HepG2 (cell line): ENCODE results near the gene NOTCH4. TPM values are rescaled to one million over a fixed set of nuclear protein-coding genes. Genes with fewer than 3 reads are reported as not detected.

Experiments
- KAT8 ChIP-seq: IDR thresholded peaks from 2 replicates; pipeline ENCODE4 v1.6.1; 2016; ENCODE audit warnings: missing genetic modification reagents, missing compliant biosample characterization
- KDM2A ChIP-seq: sonication (generic); formaldehyde crosslinking; IDR thresholded peaks from 2 replicates; pipeline ENCODE4 v1.4.0; 2020; ENCODE audit warnings: low read depth, missing genetic modification reagents, borderline replicate concordance
- MED1 ChIP-seq: sonication (generic); formaldehyde crosslinking; IDR thresholded peaks from 2 replicates; pipeline ENCODE4 v1.4.0; 2020; ENCODE audit warnings: missing genetic modification reagents
- MXD4 ChIP-seq: IDR thresholded peaks from 2 replicates; pipeline ENCODE4 v1.6.1; 2016; ENCODE audit warnings: mild to moderate bottlenecking, missing biosample characterization, missing genetic modification reagents
- NAIF1 ChIP-seq: sonication (generic); formaldehyde crosslinking; IDR thresholded peaks from 2 replicates; pipeline ENCODE4 v1.5.0; 2020; ENCODE audit warnings: mild to moderate bottlenecking, missing genetic modification reagents, borderline replicate concordance
- NCOA1 ChIP-seq: sonication (generic); formaldehyde crosslinking; IDR thresholded peaks from 2 replicates; pipeline ENCODE4 v1.9.0; 2021; ENCODE audit warnings: missing genetic modification reagents
- POLR2AphosphoS5 ChIP-seq: IDR thresholded peaks from 2 replicates; pipeline ENCODE4 v1.6.1; 2012; ENCODE audit warnings: low read depth, low read length
- PRMT3 ChIP-seq: sonication (generic); formaldehyde crosslinking; IDR thresholded peaks from 2 replicates; pipeline ENCODE4 v1.8.1; 2022; ENCODE audit warnings: low read depth, mild to moderate bottlenecking, moderate library complexity, missing genetic modification reagents, borderline replicate concordance
- RELA ChIP-seq: sonication (generic); formaldehyde crosslinking; IDR thresholded peaks from 2 replicates; pipeline ENCODE4 v1.4.0; 2020; ENCODE audit warnings: missing genetic modification reagents
- SYNCRIP ChIP-seq: fragments of 200-400 bp; formaldehyde crosslinking; IDR thresholded peaks from 2 replicates; pipeline ENCODE4 v1.6.1; 2018; ENCODE audit warnings: mild to moderate bottlenecking, low read depth, low read length; ENCODE audit not compliant: insufficient read depth
- TEAD3 ChIP-seq: optimal IDR thresholded peaks from 2 replicates; pipeline ENCODE3; 2016; ENCODE audit warnings: borderline replicate concordance
- ZNF180 ChIP-seq: sonication (generic); formaldehyde crosslinking; IDR thresholded peaks from 2 replicates; pipeline ENCODE4 v1.4.0; 2020; ENCODE audit warnings: low read depth, missing genetic modification reagents, borderline replicate concordance
- ZNF44 ChIP-seq: sonication (generic); formaldehyde crosslinking; IDR thresholded peaks from 2 replicates; pipeline ENCODE4 v1.5.1; 2020; ENCODE audit warnings: mild to moderate bottlenecking, missing genetic modification reagents
- ZNF598 ChIP-seq: sonication (generic); formaldehyde crosslinking; IDR thresholded peaks from 2 replicates; pipeline ENCODE4 v1.5.1; 2020; ENCODE audit warnings: mild to moderate bottlenecking, missing genetic modification reagents, borderline replicate concordance
- ZNF614 ChIP-seq: IDR thresholded peaks from 2 replicates; pipeline ENCODE4 v1.6.1; 2018; ENCODE audit warnings: missing biosample characterization, missing genetic modification reagents, inconsistent platforms, borderline replicate concordance
- ZNF703 ChIP-seq: sonication (generic); formaldehyde crosslinking; IDR thresholded peaks from 2 replicates; pipeline ENCODE4 v1.5.1; 2020; ENCODE audit warnings: missing genetic modification reagents, mild to moderate bottlenecking, moderate library complexity, borderline replicate concordance
- ZNF773 ChIP-seq: sonication (generic); formaldehyde crosslinking; IDR thresholded peaks from 2 replicates; pipeline ENCODE4 v1.4.0; 2020; ENCODE audit warnings: missing genetic modification reagents, borderline replicate concordance
- polyA plus RNA-seq, 8 experiments: library from polyadenylated mRNA; depleted of rRNA in 3 of 8; stranded (reverse) in 7 of 8; unstranded in 1 of 8; fragments of >200 nt; fragmentation: Illumina TruSeq in 4 of 8; extraction: Trizol in 4 of 8; gene quantifications; 2 replicates each; pipeline versions ENCODE4 v1.2.1 to v1.2.3, GENCODE V29; 2011 to 2016; ENCODE audit warnings: low read depth in 4 of 8, missing spikeins in 1 of 8, mixed read lengths in 1 of 8; ENCODE audit not compliant: insufficient read depth in 1 of 8
- total RNA-seq, 5 experiments: library from RNA; depleted of rRNA; stranded (reverse); fragments of >200 nt; fragmentation: Illumina TruSeq; extraction: Trizol; gene quantifications; 2 replicates each; pipeline ENCODE4 v1.2.3, GENCODE V29; 2016; ENCODE audit warnings: low read depth in 1 of 5
- TF ChIP-seq, protein P1 (sequence below), 2 experiments: sonication (generic) in 1 of 2; formaldehyde crosslinking in 1 of 2; IDR thresholded peaks; 2 replicates each; pipeline versions ENCODE4 v1.6.1 to v1.9.0; 2014 to 2022; ENCODE audit warnings: antibody characterized with exemption in 1 of 2, borderline replicate concordance in 1 of 2, inconsistent platforms in 1 of 2, low read depth in 1 of 2, missing genetic modification reagents in 1 of 2
- TF ChIP-seq, protein P2 (sequence below): sonication (generic); formaldehyde crosslinking; IDR thresholded peaks from 2 replicates; pipeline ENCODE4 v1.8.0; 2022; ENCODE audit warnings: mild to moderate bottlenecking, missing genetic modification reagents; ENCODE audit not compliant: insufficient replicate concordance

The NOTCH4 gene
- total and polyA plus RNA-seq, 2 of the 13 experiments (the other 11 are each of a cell fraction or from before 2014, with no cell fraction given): 0.51 to 0.83 TPM

GRCh38 chr6:32195902-32196681, 27.8 kb downstream of the NOTCH4 start (continued):
- TF ChIP-seq, protein P1, sequence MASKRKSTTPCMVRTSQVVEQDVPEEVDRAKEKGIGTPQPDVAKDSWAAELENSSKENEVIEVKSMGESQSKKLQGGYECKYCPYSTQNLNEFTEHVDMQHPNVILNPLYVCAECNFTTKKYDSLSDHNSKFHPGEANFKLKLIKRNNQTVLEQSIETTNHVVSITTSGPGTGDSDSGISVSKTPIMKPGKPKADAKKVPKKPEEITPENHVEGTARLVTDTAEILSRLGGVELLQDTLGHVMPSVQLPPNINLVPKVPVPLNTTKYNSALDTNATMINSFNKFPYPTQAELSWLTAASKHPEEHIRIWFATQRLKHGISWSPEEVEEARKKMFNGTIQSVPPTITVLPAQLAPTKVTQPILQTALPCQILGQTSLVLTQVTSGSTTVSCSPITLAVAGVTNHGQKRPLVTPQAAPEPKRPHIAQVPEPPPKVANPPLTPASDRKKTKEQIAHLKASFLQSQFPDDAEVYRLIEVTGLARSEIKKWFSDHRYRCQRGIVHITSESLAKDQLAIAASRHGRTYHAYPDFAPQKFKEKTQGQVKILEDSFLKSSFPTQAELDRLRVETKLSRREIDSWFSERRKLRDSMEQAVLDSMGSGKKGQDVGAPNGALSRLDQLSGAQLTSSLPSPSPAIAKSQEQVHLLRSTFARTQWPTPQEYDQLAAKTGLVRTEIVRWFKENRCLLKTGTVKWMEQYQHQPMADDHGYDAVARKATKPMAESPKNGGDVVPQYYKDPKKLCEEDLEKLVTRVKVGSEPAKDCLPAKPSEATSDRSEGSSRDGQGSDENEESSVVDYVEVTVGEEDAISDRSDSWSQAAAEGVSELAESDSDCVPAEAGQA (IDR thresholded peaks at IDR 0.05; ENCODE audit: low read depth): peak; percentile 84
- TF ChIP-seq, protein P1 (CRISPR knock-in tag; IDR thresholded peaks at IDR 0.05; ENCODE audit: borderline replicate concordance): 0 out of 2 replicates have a peak, but pooled peaks have one; percentile 64
- TF ChIP-seq MXD4 (CRISPR knock-in tag) (peak; percentile 91), NCOA1 (CRISPR knock-in tag) (no peak; the same call in 1 of the 2 replicates), KAT8 (CRISPR knock-in tag) (peak; percentile 84), KDM2A (CRISPR knock-in tag) (peak; percentile 93), RELA (CRISPR knock-in tag) (0 out of 2 replicates have a peak, but pooled peaks have one; percentile 3), PRMT3 (CRISPR knock-in tag) (no peak), ZNF180 (CRISPR knock-in tag) (peak; percentile 4; the same call in 1 of the 2 replicates), TEAD3 (no peak), SYNCRIP (no peak), ZNF614 (CRISPR knock-in tag) (0 out of 2 replicates have a peak, but pooled peaks have one; percentile 5), MED1 (peak; percentile 72; the same call in 1 of the 2 replicates), POLR2AphosphoS5 (peak; percentile 96), ZNF703 (CRISPR knock-in tag) (no peak), ZNF598 (CRISPR knock-in tag) (peak; percentile 92), ZNF44 (CRISPR knock-in tag) (peak; percentile 85), ZNF773 (CRISPR knock-in tag) (peak; percentile 18; the same call in 1 of the 2 replicates), NAIF1 (CRISPR knock-in tag) (no peak; the same call in 1 of the 2 replicates)
- TF ChIP-seq, protein P2, sequence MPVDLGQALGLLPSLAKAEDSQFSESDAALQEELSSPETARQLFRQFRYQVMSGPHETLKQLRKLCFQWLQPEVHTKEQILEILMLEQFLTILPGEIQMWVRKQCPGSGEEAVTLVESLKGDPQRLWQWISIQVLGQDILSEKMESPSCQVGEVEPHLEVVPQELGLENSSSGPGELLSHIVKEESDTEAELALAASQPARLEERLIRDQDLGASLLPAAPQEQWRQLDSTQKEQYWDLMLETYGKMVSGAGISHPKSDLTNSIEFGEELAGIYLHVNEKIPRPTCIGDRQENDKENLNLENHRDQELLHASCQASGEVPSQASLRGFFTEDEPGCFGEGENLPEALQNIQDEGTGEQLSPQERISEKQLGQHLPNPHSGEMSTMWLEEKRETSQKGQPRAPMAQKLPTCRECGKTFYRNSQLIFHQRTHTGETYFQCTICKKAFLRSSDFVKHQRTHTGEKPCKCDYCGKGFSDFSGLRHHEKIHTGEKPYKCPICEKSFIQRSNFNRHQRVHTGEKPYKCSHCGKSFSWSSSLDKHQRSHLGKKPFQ (CRISPR knock-in tag): peak; percentile 49
